NCI-H1417 (cell line): Measurements from ENCODE around the gene GALNT14.

ENCODE experiments used
- DNase-seq, 3 experiments: peaks; one replicate each; lab custom pipeline; 2025; lab: John Stamatoyannopoulos, UW

Gene GALNT14

GRCh38 chr2:31136000-31136399 is 2.2 kb downstream of the GALNT14 start:
- DNase-seq = no peak

GRCh38 chr2:31134480-31134879 is 3.8 kb downstream of the GALNT14 start:
- DNase-seq = no peak

- no peak for DNase-seq
Observed at GRCh38 chr2:31132786-31133185, 5.5 kb downstream of the GALNT14 start.

GRCh38 chr2:31131871-31132270 is 6.4 kb downstream of the GALNT14 start:
- DNase-seq = no peak

GRCh38 chr2:31129375-31130171 is 8.7 kb downstream of the GALNT14 start:
- peak; percentile 59 to 87 (median 87) for DNase-seq

GRCh38 chr2:31127931-31128330 is 10.3 kb downstream of the GALNT14 start:
- DNase-seq = no peak

- no peak for DNase-seq
Observed at GRCh38 chr2:31125918-31126695, 12.1 kb downstream of the GALNT14 start.

GRCh38 chr2:31124904-31125303 is 13.3 kb downstream of the GALNT14 start:
- no peak for DNase-seq

- DNase-seq = no peak
Observed at GRCh38 chr2:31122133-31122532, 16.1 kb downstream of the GALNT14 start.

- no peak for DNase-seq
Observed at GRCh38 chr2:31113765-31114164, 24.5 kb downstream of the GALNT14 start.

- DNase-seq = no peak
Observed at GRCh38 chr2:31112544-31112943, 25.7 kb downstream of the GALNT14 start.

- DNase-seq = peak in 2 of 3 experiments; percentile 19 to 49
Observed at GRCh38 chr2:31110998-31111397, 27.2 kb downstream of the GALNT14 start.

GRCh38 chr2:31110431-31110830 is 27.8 kb downstream of the GALNT14 start:
- DNase-seq = no peak

GRCh38 chr2:31109633-31110192 is 28.5 kb downstream of the GALNT14 start:
- peak; percentile 23 to 86 (median 84) for DNase-seq

GRCh38 chr2:31108561-31109286 is 29.5 kb downstream of the GALNT14 start:
- DNase-seq = peak in 1 of 3 experiments; percentile 43

GRCh38 chr2:31107591-31108300 is 30.5 kb downstream of the GALNT14 start:
- peak in 1 of 3 experiments; percentile 14 for DNase-seq

GRCh38 chr2:31101701-31102100 is 36.5 kb downstream of the GALNT14 start:
- no peak for DNase-seq

- peak in 1 of 3 experiments; percentile 16 for DNase-seq
Observed at GRCh38 chr2:31097962-31098613, 40.2 kb downstream of the GALNT14 start.

- DNase-seq = no peak
Observed at GRCh38 chr2:31090188-31090587, 48.1 kb downstream of the GALNT14 start.

GRCh38 chr2:31089645-31090044 is 48.6 kb downstream of the GALNT14 start:
- no peak for DNase-seq
